Small intestine (tissue), 7 donors: Measurements from ENCODE around the gene SNX30. TPM values are rescaled to one million over a fixed set of nuclear protein-coding genes. Genes with fewer than 3 reads are reported as not detected.

ENCODE experiments used
- DNase-seq, 2 donors: peaks; one replicate each; pipeline versions ENCODE4 v3.0.0 to v3.0.0-alpha.2; 2013
- FAIRE-seq: peaks from 2 replicates; lab custom pipeline; 2012; peaks lifted over from hg19 to GRCh38; lab: Jason Lieb, UNC
- H3K27ac ChIP-seq, 3 donors: one replicate each; pipeline ENCODE4 v1.5.1; 2013; ENCODE audit warnings: low read length in 2 of 3, mild to moderate bottlenecking in 2 of 3, control low read depth in 1 of 3, inconsistent platforms in 1 of 3, low read depth in 1 of 3, moderate library complexity in 1 of 3
- H3K27me3 ChIP-seq, 3 donors: one replicate each; pipeline ENCODE4 v1.6.1; 2013; ENCODE audit warnings: low read length in 3 of 3, inconsistent platforms in 1 of 3; ENCODE audit not compliant: control insufficient read depth in 3 of 3, insufficient read depth in 3 of 3
- H3K36me3 ChIP-seq, 3 donors: one replicate each; pipeline ENCODE4 v1.6.1; 2013; ENCODE audit warnings: low read length in 3 of 3, inconsistent platforms in 1 of 3, low read depth in 1 of 3, mild to moderate bottlenecking in 1 of 3, moderate library complexity in 1 of 3; ENCODE audit not compliant: control insufficient read depth in 3 of 3, insufficient read depth in 2 of 3
- H3K4me1 ChIP-seq, 3 donors: one replicate each; pipeline ENCODE4 v1.6.1; 2013; ENCODE audit warnings: low read length in 2 of 3, inconsistent platforms in 1 of 3, low read depth in 1 of 3, mild to moderate bottlenecking in 1 of 3, moderate library complexity in 1 of 3; ENCODE audit not compliant: control insufficient read depth in 3 of 3, insufficient read depth in 2 of 3
- H3K4me3 ChIP-seq, 3 donors: one replicate each; pipeline ENCODE4 v1.5.1; 2013; ENCODE audit warnings: low read length in 3 of 3, control low read depth in 1 of 3, inconsistent platforms in 1 of 3, low read depth in 1 of 3, mild to moderate bottlenecking in 1 of 3, moderate library complexity in 1 of 3
- H3K9me3 ChIP-seq, 2 donors: one replicate each; pipeline ENCODE4 v1.6.1; 2013; ENCODE audit warnings: low read depth in 1 of 2, low read length in 1 of 2; ENCODE audit not compliant: control insufficient read depth in 2 of 2, insufficient read depth in 1 of 2
- WGBS, 3 donors: extraction: QIAGEN DNeasy Blood & Tissue Kit; methylation state at CpG; one replicate each; pipeline ENCODE4 v1.1.7; 2013; 5-methylcytosine and 5-hydroxymethylcytosine counted together
- polyA plus RNA-seq, 4 donors: library from polyadenylated mRNA; stranded (reverse) in 3 of 4; unstranded in 1 of 4; fragments of 200-250 nt in 3 of 4; fragments of 120-200 nt in 1 of 4; gene quantifications; one replicate each; pipeline versions ENCODE4 v1.2.1 to v1.2.3, GENCODE V29; 2013
- donor health status: healthy with polysubstance abuse.
- donor health status: control.
- donor health status: control.
- donor health status: Bipolar disorder and iron deficiency.
- donor health status: healthy.

SNX30 gene
- polyA plus RNA-seq, 4 donors: 5.1 to 24.9 (median 6.8) TPM

DNA sequence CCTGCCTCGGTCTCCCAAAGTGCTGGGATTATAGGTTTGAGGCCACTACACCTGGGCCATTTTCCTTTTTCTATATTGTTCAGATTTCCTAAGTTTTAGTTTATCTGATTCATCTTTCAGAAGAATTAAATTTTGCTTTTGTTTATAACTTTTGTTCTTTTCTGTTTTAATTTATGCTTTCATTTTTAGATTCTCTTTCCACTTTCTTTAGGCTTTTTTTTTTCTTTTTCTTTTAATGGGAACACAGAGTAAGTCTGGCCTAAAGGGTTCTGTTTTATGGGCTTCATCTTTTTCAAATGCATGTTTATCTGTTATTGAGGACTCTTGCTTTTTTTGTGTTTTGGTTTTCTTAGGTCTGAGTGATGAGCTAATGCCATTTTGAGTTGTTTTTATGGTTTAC lies 42.1 kb downstream of the SNX30 start:
- Histone ChIP-seq H3K4me3 (no peak overlapping the region), H3K4me1 (no peaks in the 10 kb centered on the region), H3K36me3 (peaks cover 0 to 5% (median 0%) of the 10 kb centered on the region in 3 donors), H3K27me3 (no peaks in the 10 kb centered on the region), H3K9me3 (no peaks in the 10 kb centered on the region), H3K27ac (no peak overlapping the region)
- DNase-seq (no peak), FAIRE-seq (no peak)
- WGBS, 3 donors: 91 to 100% (median 97%) methylated on average over 1 of the region's 1 CpG

- FAIRE-seq: no peak
- Histone ChIP-seq H3K9me3 (no peaks in the 10 kb centered on the region), H3K4me1 (no peaks in the 10 kb centered on the region), H3K27me3 (no peaks in the 10 kb centered on the region), H3K4me3 (no peak overlapping the region), H3K36me3 (peaks cover 0 to 5% (median 0%) of the 10 kb centered on the region in 3 donors), H3K27ac (no peak overlapping the region)
- peak; percentile 70 to 78 for DNase-seq
- WGBS, 3 donors: 49 to 67% (median 57%) methylated on average over 5 of the region's 5 CpGs
Measured at GRCh38 chr9:112793213-112793810, 42.8 kb downstream of the SNX30 start.

DNA sequence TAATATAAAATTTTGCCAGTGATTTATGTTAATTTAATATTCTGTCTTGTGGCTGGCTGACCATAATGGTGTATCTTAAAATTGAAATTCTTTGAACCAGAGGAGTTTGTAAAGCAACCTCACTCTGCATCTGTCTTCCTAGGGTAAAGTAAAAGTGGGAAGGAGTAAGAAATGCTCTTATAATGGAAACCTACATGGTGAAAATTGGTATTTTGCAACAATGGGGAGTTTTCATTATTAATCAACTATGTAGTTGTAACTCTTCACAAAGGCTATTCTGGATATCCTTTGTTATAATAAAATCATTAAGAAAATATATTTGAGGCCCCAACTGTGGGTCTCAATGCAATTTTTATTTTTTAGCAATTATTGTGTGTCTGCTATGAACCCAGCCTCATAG lies 44.2 kb downstream of the SNX30 start:
- Histone ChIP-seq H3K4me1 (no peaks in the 10 kb centered on the region), H3K9me3 (no peaks in the 10 kb centered on the region), H3K36me3 (peaks cover 0 to 5% (median 0%) of the 10 kb centered on the region in 3 donors), H3K4me3 (no peak overlapping the region), H3K27me3 (no peaks in the 10 kb centered on the region), H3K27ac (no peak overlapping the region)
- FAIRE-seq (no peak), DNase-seq (no peak)

GRCh38 chr9:112795921-112796320 lies 45.4 kb downstream of the SNX30 start:
- DNase-seq (no peak), FAIRE-seq (no peak)
- Histone ChIP-seq H3K4me3 (no peak overlapping the region), H3K27me3 (no peaks in the 10 kb centered on the region), H3K36me3 (peaks cover 0 to 2% (median 0%) of the 10 kb centered on the region in 3 donors), H3K27ac (no peak overlapping the region), H3K9me3 (no peaks in the 10 kb centered on the region), H3K4me1 (no peaks in the 10 kb centered on the region)
- WGBS, 3 donors: 62 to 70% (median 65%) methylated on average over 4 of the region's 4 CpGs

GRCh38 chr9:112796485-112796884 lies 45.9 kb downstream of the SNX30 start:
- Histone ChIP-seq H3K9me3 (no peaks in the 10 kb centered on the region), H3K4me1 (no peaks in the 10 kb centered on the region), H3K4me3 (no peak overlapping the region), H3K36me3 (peaks cover 0 to 2% (median 0%) of the 10 kb centered on the region in 3 donors), H3K27ac (no peak overlapping the region), H3K27me3 (no peaks in the 10 kb centered on the region)
- 92 to 94% (median 94%) methylated on average over 8 of the region's 8 CpGs for WGBS, 3 donors
- no peak for DNase-seq
- FAIRE-seq: no peak

DNA sequence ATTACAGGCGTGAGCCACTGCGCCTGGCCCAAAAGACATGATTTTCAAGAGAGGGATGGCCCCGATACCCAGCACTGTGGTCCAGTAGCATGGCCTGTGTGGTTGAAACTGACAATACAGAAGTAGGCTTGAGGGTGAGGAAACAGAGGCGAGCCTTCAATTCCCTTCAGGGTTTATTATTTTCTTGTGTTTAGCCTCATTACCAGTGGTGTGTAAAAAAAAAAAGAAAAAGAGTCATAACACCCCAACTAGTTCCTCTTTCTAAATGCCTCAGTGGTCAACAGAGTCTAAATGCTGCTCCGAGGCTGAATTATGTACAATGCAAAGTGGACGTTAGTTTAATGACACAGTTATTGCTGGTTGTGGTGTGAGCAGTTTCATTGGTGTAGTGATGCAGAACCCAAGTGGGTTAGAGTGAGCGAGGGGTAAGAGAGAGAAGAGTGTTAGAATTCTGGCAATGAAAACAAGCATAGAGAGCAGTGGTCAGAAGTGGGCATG lies 58.8 kb downstream of the SNX30 start:
- no peaks in the 10 kb centered on the region for H3K4me1 ChIP-seq
- FAIRE-seq (no peak), DNase-seq (no peak)
- no peaks in the 10 kb centered on the region for H3K9me3 ChIP-seq
- peaks cover 0 to 12% (median 5%) of the 10 kb centered on the region in 3 donors for H3K36me3 ChIP-seq
- 84 to 92% (median 85%) methylated on average over 7 of the region's 7 CpGs for WGBS, 3 donors
- no peak overlapping the region for H3K4me3 ChIP-seq
- H3K27ac ChIP-seq: no peak overlapping the region
- H3K27me3 ChIP-seq: no peaks in the 10 kb centered on the region

GRCh38 chr9:112809906-112810305 lies 59.3 kb downstream of the SNX30 start:
- no peak for FAIRE-seq
- no peaks in the 10 kb centered on the region for H3K4me1 ChIP-seq
- H3K4me3 ChIP-seq: no peak overlapping the region
- DNase-seq: no peak
- no peak overlapping the region for H3K27ac ChIP-seq
- no peaks in the 10 kb centered on the region for H3K27me3 ChIP-seq
- WGBS, 3 donors: 65 to 80% (median 70%) methylated on average over 6 of the region's 6 CpGs
- no peaks in the 10 kb centered on the region for H3K9me3 ChIP-seq
- peaks cover 0 to 12% (median 2%) of the 10 kb centered on the region in 3 donors for H3K36me3 ChIP-seq

- Histone ChIP-seq H3K36me3 (peaks cover 0 to 12% (median 2%) of the 10 kb centered on the region in 3 donors), H3K4me1 (no peaks in the 10 kb centered on the region), H3K9me3 (no peaks in the 10 kb centered on the region), H3K4me3 (no peak overlapping the region), H3K27me3 (no peaks in the 10 kb centered on the region), H3K27ac (no peak overlapping the region)
- FAIRE-seq: no peak
- no peak for DNase-seq
- 90 to 93% (median 92%) methylated on average over 17 of the region's 17 CpGs for WGBS, 3 donors
Measured at GRCh38 chr9:112810696-112811490, 60.3 kb downstream of the SNX30 start.
